ENCODE data around the gene CSTPP1. TPM values are rescaled to one million over a fixed set of nuclear protein-coding genes. Genes with fewer than 3 reads are reported as not detected.

Gene CSTPP1
- total and polyA plus RNA-seq, 2 of the 8 experiments (the other 6 are each of a cell fraction or from before 2014, with no cell fraction given), result 24.2 to 28.7 TPM

GRCh38 chr11:46896719-46897406 is 39.7 kb upstream of the CSTPP1 start:
- Histone ChIP-seq H4K5ac (ENCODE audit: insufficient read length, low read depth, low read length) (no peak overlapping the region), H3K27me3 (replicated peaks in 1 of 4; ENCODE audit: control insufficient read depth in 3 of 4, extremely low read depth in 1 of 4, insufficient read depth in 3 of 4, low read length in 3 of 4) (no peaks in the 10 kb centered on the region), H3K14ac (ENCODE audit: insufficient read length) (no peak overlapping the region), H3K4me1 (replicated peaks in 1 of 4; ENCODE audit: control insufficient read depth in 3 of 4, insufficient read depth in 4 of 4, low read length in 3 of 4) (0 out of 7 replicates have a peak, but pooled peaks cover 0 to 2% (median 0%) of the 10 kb centered on the region in 4 experiments), H3K79me1 (ENCODE audit: low read depth, low read length) (no peaks in the 10 kb centered on the region), H3K23ac (ENCODE audit: insufficient read length) (no peak overlapping the region), H3K9ac (replicated peaks in 1 of 4; ENCODE audit: extremely low read depth in 1 of 4, low read depth in 3 of 4, low read length in 3 of 4) (no peak overlapping the region), H3K4ac (replicated peaks; ENCODE audit: insufficient read length, low read depth, low read length) (no peak overlapping the region), H2BK20ac (ENCODE audit: low read length) (no peak overlapping the region), H2AK5ac (ENCODE audit: low read depth, low read length) (no peak overlapping the region), H2BK120ac (replicated peaks; ENCODE audit: low read depth, low read length) (no peak overlapping the region), H3K18ac (ENCODE audit: extremely low read depth, low read length) (no peak overlapping the region), H3K4me2 (ENCODE audit: insufficient read depth in 1 of 2, low read depth in 2 of 2, low read length in 2 of 2) (no peak overlapping the region), H2BK15ac (ENCODE audit: low read length) (no peak overlapping the region), H4K91ac (replicated peaks; ENCODE audit: insufficient read length, low read length) (no peak overlapping the region), H3K23me2 (ENCODE audit: low read depth, low read length) (no peaks in the 10 kb centered on the region), H3K27ac (ENCODE audit: low read depth, low read length) (no peak overlapping the region), H3K56ac (replicated peaks; ENCODE audit: insufficient read length, low read depth, low read length) (no peak overlapping the region), H3K79me2 (ENCODE audit: control insufficient read depth in 1 of 2, insufficient read depth in 2 of 2, low read length in 2 of 2) (no peaks in the 10 kb centered on the region), H4K8ac (ENCODE audit: extremely low read depth, insufficient read depth, low read length) (no peak overlapping the region), H2BK12ac (ENCODE audit: low read depth, low read length) (no peak overlapping the region), H4K20me1 (replicated peaks in 1 of 2; ENCODE audit: control insufficient read depth in 1 of 2, insufficient read depth in 2 of 2, low read length in 2 of 2) (peaks cover 0 to 6% of the 10 kb centered on the region in 2 experiments), H3K36me3 (ENCODE audit: control insufficient read depth in 2 of 4, insufficient read depth in 4 of 4, low read length in 3 of 4) (peaks cover 2 to 24% (median 16%) of the 10 kb centered on the region in 4 experiments; a peak in 7 of 8 replicates), H3K4me3 (ENCODE audit: extremely low read depth in 1 of 4, insufficient read depth in 2 of 4, low read depth in 3 of 4, low read length in 4 of 4) (no peak overlapping the region), H2BK5ac (ENCODE audit: low read depth, low read length) (no peak overlapping the region), H2AFZ (ENCODE audit: low read length) (no peak overlapping the region), H3K9me3 (ENCODE audit: insufficient read depth in 2 of 2, low read depth in 1 of 2, low read length in 1 of 2) (peaks cover 4 to 8% of the 10 kb centered on the region in 2 experiments; a peak in 2 of 4 replicates)
- TF ChIP-seq KDM4A (IDR thresholded peaks at IDR 0.05; ENCODE audit: low read depth, low read length, severe bottlenecking) (no peak), PHF8 (conservative IDR thresholded peaks at IDR 0.05; ENCODE audit: low read depth, low read length) (no peak), SP1 (IDR thresholded peaks at IDR 0.05; ENCODE audit: low read depth, low read length) (no peak), EZH2 (IDR thresholded peaks at IDR 0.05; ENCODE audit: low read depth, low read length, severe bottlenecking) (no peak), SAP30 (IDR thresholded peaks at IDR 0.05; ENCODE audit: insufficient read depth, insufficient replicate concordance, low read length) (no peak), RAD21 (IDR thresholded peaks at IDR 0.05 in 1 of 2, conservative IDR thresholded peaks at IDR 0.05 in 1 of 2; ENCODE audit: low read depth in 2 of 2, low read length in 2 of 2) (peak in 1 of 2 experiments; percentile 40; a peak in 2 of 4 replicates), CTCF (IDR thresholded peaks at IDR 0.05; ENCODE audit: control extremely low read depth in 1 of 3, insufficient read depth in 1 of 3, low read depth in 1 of 3, low read length in 3 of 3) (peak in 1 of 3 experiments; percentile 45; a peak in 2 of 4 replicates)
- 90% methylated on average over 10 of the region's 10 CpGs; no CpG with 5 or more reads in 1 of the 2 experiments for WGBS, 2 experiments (ENCODE audit: extremely low coverage in 1 of 2, insufficient coverage in 1 of 2, insufficient read length in 1 of 2, insufficient replicate concordance in 2 of 2, low coverage in 1 of 2, low lambda C conversion rate in 2 of 2, missing lambda C conversion rate in 1 of 2)
- DNase-seq (ENCODE audit: low read depth in 1 of 2, low spot score in 2 of 2), result no peak
- CTCF ChIA-PET (ENCODE audit: partially characterized antibody), result interaction anchor here (0.7 to 7.4 kb wide), 16 partner anchors 10 to 570 kb away, joined by 3 to 66 read pairs (median 3); partner anchors contain the start of gene LRP4
- POLR2A ChIA-PET (ENCODE audit: partially characterized antibody), result interaction anchor here (1.5 to 1.6 kb wide), 2 partner anchors 10 to 19 kb away, joined by 5 to 6 read pairs; no protein-coding TSS in a partner anchor
- no peak for FAIRE-seq
